ACHN (cell line): ENCODE measurements around the gene KLF2.

Source experiments
- DNase-seq: peaks from one replicate; pipeline ENCODE4 v3.0.0-alpha.2; 2015
- in situ Hi-C: cut with HindIII; loops from 2 replicates; pipeline ENCODE4 v1.10.0; 2017; ENCODE audit warnings: low sequenced_read_pairs, low pct_ligation_motif_present, low pct_unique_long_range_greater_than_20kb

The KLF2 gene

GRCh38 chr19:16355293-16356043, 30.8 kb downstream of the KLF2 start:
- in situ Hi-C loops, result no loop called here

GRCh38 chr19:16358456-16358855, 33.8 kb downstream of the KLF2 start:
- no peak for DNase-seq
- in situ Hi-C loops, result no loop called here

More at GRCh38 chr19:16355293-16356043, 30.8 kb downstream of the KLF2 start:
- no peak for DNase-seq

GRCh38 chr19:16359074-16359473, 34.4 kb downstream of the KLF2 start:
- in situ Hi-C loops, result no loop called here
- DNase-seq, result no peak

- no peak for DNase-seq
- in situ Hi-C loops, result no loop called here
Measured at GRCh38 chr19:16359964-16360363, 35.3 kb downstream of the KLF2 start.

GRCh38 chr19:16360738-16361137, 36.1 kb downstream of the KLF2 start:
- in situ Hi-C loops, result no loop called here

DNA sequence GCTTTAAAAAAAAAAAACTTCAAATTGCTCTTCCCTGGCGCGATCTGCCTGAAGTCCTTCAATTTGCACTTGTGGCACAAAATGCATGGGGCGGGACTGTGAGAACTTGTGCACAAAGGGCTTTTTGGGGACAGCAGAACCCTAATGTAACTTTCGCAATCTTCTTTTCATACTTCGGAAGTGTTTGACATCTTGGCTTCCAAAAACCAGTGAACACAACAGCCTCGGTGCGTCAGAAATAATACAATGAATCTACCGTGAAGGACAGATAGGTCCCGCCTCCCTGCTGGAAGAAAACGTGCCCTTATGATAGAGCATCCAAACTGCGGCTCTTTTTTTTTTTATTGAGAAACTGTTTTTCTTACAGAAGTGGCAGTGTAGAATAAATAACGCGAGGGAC, 36.6 kb downstream of the KLF2 start:
- no peak for DNase-seq
- in situ Hi-C loops, result no loop called here

More at GRCh38 chr19:16360738-16361137, 36.1 kb downstream of the KLF2 start:
- no peak for DNase-seq

DNA sequence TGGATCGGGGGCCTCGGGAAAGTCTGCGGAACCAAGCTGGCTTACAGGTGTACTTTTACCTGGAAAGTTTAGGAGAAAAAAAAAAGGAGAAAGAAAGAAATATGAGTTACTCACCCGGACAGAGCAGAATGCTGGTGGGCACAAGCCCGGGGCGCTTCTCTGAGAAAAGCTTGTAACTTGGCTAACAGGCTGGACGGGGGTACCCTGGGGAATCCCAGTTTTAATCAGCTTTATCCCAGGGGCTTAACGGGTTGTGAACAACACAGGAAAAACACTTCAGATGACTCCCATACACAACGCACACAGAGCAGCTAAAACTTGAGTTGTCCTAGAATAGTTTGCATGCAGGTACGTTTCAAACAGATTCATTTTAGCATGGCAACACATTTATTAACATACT, 37.3 kb downstream of the KLF2 start:
- no peak for DNase-seq
- in situ Hi-C loops, result no loop called here

DNA sequence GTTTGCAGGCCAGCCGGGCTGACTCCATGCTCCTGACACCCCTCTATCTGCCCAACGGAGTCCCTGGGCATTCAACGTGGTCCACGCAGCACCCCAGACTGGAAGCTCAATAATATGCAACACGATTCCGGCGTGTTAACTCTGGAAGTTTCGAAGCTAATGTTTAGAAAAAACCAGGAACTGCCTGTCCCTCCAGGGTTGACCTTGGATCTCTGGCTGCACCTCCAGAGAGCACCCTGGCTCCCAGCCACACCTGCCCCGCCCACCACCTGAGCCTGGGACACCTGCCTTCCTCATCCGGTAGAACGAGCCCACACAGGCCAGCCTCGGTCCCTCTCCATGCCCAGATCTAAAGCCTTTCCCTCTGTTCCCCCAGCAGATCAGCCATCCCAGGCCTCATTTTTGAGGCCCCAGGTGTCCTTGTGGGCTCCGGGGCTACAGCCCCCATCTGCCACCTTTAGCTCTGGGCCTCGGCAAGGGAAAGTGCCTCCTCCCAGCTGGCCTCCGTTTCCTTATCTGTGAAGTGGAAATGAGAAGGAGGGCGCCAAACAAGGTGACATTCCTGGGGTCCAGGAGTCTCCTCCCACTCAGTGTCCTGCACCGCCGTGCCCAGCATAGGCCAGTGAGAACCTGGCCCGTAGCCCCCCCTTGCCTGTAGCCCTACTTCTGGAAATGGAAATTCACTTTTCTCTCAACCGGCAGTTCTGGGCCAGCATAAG, 38.7 kb downstream of the KLF2 start:
- no peak for DNase-seq
- in situ Hi-C loops, result no loop called here

GRCh38 chr19:16363852-16364230, 39.2 kb downstream of the KLF2 start:
- no peak for DNase-seq
- in situ Hi-C loops, result no loop called here

DNA sequence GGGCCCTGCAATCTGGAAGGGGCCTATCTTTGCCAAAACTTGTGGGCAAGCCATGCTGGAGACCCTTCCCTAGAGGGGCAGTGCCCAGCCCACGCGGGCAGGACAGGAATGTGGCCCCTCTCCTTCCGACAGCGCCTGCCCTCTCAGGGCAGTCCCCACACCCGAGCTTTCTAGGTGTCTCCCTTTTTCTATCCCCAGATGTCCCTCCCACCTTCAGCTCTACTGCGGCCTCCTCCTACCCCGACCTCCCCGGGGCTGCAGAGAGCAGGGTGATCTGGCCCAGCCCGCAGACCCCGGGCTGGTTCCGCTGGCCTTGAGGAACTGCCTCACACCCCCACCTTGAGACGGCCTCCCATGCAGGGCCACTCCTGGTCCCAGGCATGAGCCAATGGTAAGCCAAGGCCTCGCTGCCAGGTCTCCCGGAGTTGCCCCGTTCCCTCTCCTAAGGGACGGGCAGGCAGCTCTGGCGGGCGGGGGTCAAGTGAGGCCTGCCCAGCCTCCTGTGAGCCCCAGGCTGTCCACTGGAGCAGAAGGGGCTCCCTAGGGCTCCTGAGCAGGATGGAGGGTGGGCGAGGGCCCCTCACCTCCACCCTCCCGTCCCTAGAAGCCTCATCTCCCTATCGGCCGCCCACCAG, 39.7 kb downstream of the KLF2 start:
- DNase-seq, result no peak
- in situ Hi-C loops, result no loop called here

DNA sequence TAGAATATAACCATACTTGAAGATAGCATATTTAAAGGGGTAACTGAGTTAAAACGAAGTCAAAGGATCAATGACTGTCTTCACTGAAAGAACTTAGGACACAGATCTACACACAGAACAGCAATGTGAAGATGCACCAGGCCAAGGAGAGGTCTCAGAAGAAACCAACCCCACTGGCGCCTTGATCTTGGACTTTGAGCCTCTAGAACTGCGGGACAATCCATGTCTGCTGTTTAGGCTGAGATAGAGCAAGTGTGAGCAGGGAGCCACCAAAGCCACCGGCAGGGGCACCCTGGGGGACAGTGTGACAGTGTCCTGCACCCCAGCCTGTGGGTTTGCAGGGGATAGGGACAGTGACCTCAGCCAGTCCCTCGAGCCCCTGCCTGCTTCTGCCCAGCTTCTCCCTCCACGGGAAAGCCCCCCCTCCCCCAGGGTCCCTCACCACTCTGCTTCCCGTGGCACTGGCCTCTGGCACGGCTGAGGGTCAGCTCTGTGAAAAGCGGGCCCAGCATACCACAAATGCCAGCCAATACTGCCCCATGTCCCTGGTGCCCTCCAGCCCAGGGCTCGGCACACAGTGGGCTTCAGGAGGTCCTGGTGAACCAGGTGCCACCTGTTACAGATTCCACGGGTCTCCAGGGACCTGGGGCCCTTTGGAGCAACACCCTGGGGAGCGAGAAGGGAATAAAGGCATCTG, 40.8 kb downstream of the KLF2 start:
- in situ Hi-C loops, result no loop called here

GRCh38 chr19:16366056-16366432, 41.4 kb downstream of the KLF2 start:
- DNase-seq, result no peak

More for the DNA sequence above, 40.8 kb downstream of the KLF2 start:
- DNase-seq, result no peak

DNA sequence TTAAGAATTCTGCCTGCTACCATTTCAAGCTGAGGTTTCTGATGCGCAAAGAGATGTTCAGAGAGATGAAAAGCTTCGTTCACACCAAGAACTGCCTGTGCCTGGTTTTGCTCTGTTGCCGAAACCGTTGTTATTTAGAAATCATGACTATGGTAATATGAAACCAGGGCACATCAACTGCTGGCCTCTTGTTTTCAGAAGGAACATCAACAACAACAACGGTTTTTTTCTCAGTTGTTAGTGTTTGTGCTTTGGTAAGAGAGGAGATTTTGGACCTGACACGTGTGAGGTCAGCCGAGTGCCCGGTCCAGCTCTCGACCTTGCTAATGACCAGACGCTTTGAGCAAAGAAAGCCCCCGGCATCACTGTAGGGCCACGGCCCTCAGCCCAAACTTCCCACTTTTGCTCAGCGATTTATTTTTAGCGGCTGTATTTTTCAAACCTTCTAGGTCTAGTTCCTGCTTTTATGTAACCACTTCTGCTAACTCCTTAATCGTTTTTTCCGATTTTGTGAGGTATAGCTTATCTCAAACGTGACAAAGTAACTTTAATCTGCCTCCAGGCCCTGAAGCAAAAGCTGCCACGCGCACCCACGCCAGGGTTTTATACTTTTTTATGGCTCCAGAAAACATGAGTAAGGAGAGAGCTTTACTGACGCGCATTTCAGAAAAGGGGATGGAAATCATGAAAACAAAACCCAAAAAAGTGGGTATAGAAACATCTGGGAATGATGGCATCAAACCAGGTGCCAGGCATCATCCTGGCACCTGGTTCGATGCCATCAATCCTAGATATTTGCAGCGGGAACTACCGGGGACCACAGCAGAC, 42.0 kb downstream of the KLF2 start:
- DNase-seq, result no peak
- in situ Hi-C loops, result no loop called here

More at GRCh38 chr19:16366056-16366432, 41.4 kb downstream of the KLF2 start:
- in situ Hi-C loops, result no loop called here

DNA sequence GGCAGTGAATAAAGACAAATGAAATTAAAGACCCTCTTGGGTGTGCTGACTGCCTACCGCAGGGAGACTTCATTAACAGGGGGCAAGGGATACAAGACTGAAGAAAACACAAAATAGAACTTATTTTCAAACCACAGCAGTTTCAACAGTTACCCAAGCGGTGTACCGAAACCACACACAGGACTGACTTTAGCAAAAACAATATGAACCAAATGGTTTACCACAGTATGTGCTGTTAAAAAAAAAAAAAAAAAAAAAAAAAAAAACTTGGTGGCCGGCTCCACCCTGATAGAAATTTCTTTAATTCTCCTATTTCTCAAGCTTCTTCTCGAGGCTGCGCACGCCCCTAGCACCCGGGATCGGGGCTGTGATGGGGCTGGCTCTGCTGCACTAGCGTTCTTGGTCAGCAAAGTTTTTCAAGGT, 42.6 kb downstream of the KLF2 start:
- in situ Hi-C loops, result no loop called here
- DNase-seq, result no peak

DNA sequence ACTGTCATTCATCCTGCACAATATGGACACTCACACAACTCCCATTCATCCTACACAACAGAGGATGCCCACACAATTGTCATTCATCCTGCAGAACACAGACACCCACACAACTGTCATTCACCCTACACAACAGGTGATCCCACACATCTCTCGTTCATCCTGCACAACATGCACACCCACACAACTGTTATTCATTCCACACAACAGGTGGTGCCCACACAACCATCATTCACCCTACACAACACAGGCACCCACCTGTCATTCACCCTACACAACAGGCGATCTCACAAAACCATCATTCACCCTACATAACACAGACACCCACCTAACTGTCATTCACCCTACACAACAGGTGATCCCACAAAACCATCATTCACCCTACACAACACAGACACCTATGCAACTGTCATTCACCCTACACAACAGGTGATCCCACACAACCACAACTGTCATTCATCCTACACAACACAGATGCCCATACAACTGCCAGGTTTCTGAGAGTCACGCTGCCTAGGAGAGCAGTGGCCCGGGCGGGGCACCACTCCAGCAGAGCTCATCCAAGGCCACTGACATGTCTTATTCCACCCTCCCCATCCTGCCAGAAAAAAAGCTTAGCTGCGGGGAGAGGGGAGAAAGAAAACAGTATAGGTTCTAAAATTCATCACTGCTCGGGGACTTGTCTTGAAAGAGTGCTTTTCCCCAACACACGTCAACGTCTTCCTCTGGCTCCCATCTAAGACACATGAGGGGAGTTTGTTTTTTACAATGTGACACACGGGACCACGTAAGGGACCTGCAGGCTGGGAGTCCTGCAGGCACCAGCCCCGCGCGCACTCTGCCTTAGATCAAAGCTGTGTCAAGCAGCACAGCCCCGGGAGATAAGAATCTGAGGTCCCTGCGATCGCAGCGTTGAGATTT, 44.0 kb downstream of the KLF2 start:
- in situ Hi-C loops, result no loop called here

GRCh38 chr19:16369306-16369663, 44.7 kb downstream of the KLF2 start:
- in situ Hi-C loops, result no loop called here
- DNase-seq, result no peak

More for the DNA sequence above, 44.0 kb downstream of the KLF2 start:
- no peak for DNase-seq
